ENCODE data around the gene STPG2.

DNA sequence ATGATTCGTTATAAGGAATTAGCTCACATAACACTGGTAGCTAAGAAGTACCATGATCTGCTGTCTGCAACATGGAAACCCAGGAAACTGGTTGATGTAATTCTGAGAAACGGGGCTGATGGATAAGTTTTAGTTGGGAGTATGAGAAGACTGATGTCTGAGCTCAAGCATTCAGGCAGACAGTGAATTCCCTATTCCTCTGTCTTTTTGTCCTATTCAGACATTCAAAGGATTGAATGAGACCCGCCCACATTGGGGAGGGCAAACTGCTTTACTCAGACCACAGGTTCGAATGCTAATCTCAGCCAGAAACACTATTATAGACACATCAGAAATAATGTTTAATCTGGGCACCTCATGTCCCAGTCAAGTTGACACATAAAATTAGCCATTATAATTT lies 515.5 kb downstream of the STPG2 start:
- TF ChIP-seq, protein P1, sequence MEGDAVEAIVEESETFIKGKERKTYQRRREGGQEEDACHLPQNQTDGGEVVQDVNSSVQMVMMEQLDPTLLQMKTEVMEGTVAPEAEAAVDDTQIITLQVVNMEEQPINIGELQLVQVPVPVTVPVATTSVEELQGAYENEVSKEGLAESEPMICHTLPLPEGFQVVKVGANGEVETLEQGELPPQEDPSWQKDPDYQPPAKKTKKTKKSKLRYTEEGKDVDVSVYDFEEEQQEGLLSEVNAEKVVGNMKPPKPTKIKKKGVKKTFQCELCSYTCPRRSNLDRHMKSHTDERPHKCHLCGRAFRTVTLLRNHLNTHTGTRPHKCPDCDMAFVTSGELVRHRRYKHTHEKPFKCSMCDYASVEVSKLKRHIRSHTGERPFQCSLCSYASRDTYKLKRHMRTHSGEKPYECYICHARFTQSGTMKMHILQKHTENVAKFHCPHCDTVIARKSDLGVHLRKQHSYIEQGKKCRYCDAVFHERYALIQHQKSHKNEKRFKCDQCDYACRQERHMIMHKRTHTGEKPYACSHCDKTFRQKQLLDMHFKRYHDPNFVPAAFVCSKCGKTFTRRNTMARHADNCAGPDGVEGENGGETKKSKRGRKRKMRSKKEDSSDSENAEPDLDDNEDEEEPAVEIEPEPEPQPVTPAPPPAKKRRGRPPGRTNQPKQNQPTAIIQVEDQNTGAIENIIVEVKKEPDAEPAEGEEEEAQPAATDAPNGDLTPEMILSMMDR (IDR thresholded peaks at IDR 0.05; ENCODE audit: low read depth, low read length, missing input control) = no peak
- no peak for TF ChIP-seq RAD21 (IDR thresholded peaks at IDR 0.05)
- no peak for TF ChIP-seq FOXA1 (IDR thresholded peaks at IDR 0.05)
- TF ChIP-seq, protein P2, sequence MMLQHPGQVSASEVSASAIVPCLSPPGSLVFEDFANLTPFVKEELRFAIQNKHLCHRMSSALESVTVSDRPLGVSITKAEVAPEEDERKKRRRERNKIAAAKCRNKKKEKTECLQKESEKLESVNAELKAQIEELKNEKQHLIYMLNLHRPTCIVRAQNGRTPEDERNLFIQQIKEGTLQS (IDR thresholded peaks at IDR 0.05) = no peak
- TF ChIP-seq, protein P3, sequence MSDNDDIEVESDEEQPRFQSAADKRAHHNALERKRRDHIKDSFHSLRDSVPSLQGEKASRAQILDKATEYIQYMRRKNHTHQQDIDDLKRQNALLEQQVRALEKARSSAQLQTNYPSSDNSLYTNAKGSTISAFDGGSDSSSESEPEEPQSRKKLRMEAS (IDR thresholded peaks at IDR 0.05) = no peak
- TF ChIP-seq SP1 (IDR thresholded peaks at IDR 0.05) = no peak
- TF ChIP-seq, protein P4, sequence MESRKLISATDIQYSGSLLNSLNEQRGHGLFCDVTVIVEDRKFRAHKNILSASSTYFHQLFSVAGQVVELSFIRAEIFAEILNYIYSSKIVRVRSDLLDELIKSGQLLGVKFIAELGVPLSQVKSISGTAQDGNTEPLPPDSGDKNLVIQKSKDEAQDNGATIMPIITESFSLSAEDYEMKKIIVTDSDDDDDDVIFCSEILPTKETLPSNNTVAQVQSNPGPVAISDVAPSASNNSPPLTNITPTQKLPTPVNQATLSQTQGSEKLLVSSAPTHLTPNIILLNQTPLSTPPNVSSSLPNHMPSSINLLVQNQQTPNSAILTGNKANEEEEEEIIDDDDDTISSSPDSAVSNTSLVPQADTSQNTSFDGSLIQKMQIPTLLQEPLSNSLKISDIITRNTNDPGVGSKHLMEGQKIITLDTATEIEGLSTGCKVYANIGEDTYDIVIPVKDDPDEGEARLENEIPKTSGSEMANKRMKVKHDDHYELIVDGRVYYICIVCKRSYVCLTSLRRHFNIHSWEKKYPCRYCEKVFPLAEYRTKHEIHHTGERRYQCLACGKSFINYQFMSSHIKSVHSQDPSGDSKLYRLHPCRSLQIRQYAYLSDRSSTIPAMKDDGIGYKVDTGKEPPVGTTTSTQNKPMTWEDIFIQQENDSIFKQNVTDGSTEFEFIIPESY (IDR thresholded peaks at IDR 0.05) = no peak
- TF ChIP-seq, protein P5, sequence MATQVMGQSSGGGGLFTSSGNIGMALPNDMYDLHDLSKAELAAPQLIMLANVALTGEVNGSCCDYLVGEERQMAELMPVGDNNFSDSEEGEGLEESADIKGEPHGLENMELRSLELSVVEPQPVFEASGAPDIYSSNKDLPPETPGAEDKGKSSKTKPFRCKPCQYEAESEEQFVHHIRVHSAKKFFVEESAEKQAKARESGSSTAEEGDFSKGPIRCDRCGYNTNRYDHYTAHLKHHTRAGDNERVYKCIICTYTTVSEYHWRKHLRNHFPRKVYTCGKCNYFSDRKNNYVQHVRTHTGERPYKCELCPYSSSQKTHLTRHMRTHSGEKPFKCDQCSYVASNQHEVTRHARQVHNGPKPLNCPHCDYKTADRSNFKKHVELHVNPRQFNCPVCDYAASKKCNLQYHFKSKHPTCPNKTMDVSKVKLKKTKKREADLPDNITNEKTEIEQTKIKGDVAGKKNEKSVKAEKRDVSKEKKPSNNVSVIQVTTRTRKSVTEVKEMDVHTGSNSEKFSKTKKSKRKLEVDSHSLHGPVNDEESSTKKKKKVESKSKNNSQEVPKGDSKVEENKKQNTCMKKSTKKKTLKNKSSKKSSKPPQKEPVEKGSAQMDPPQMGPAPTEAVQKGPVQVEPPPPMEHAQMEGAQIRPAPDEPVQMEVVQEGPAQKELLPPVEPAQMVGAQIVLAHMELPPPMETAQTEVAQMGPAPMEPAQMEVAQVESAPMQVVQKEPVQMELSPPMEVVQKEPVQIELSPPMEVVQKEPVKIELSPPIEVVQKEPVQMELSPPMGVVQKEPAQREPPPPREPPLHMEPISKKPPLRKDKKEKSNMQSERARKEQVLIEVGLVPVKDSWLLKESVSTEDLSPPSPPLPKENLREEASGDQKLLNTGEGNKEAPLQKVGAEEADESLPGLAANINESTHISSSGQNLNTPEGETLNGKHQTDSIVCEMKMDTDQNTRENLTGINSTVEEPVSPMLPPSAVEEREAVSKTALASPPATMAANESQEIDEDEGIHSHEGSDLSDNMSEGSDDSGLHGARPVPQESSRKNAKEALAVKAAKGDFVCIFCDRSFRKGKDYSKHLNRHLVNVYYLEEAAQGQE (IDR thresholded peaks at IDR 0.05) = no peak
- no peak for TF ChIP-seq JUND (IDR thresholded peaks at IDR 0.05)
- TF ChIP-seq TAF1 (conservative IDR thresholded peaks at IDR 0.05) = no peak
- no peak for TF ChIP-seq HNF4A (conservative IDR thresholded peaks at IDR 0.05)

Data from liver (tissue), 3 donors.